K562 (cell line): ENCODE measurements around the gene ENC1. TPM values are rescaled to one million over a fixed set of nuclear protein-coding genes. Genes with fewer than 3 reads are reported as not detected.

Experiments
- BCL6 ChIP-seq: fragments of 250-450 bp; sonication (Bioruptor Pico); IDR thresholded peaks from 2 replicates; pipeline ENCODE4 v1.4.0; 2020
- FIP1L1 ChIP-seq: fragments of 200-400 bp; formaldehyde crosslinking; IDR thresholded peaks from 2 replicates; pipeline ENCODE4 v1.6.1; 2018; ENCODE audit warnings: mild to moderate bottlenecking, low read depth, low read length; ENCODE audit not compliant: poor library complexity, severe bottlenecking
- FOSL1 ChIP-seq: fragments of 200-800 bp; sonication (Bioruptor generic); conservative IDR thresholded peaks from 2 replicates; pipeline ENCODE4 v1.6.1; 2016; ENCODE audit warnings: missing genetic modification characterization, missing compliant biosample characterization
- HDAC8 ChIP-seq: fragments of 450-650 bp; IDR thresholded peaks from 2 replicates; pipeline ENCODE4 v1.6.1; 2016; ENCODE audit warnings: mild to moderate bottlenecking, missing genetic modification characterization, moderate library complexity, missing compliant biosample characterization
- LEF1 ChIP-seq: fragments of 450-650 bp; IDR thresholded peaks from 2 replicates; pipeline ENCODE4 v1.6.1; 2016; ENCODE audit warnings: mild to moderate bottlenecking
- NR3C1 ChIP-seq: sonication (generic); formaldehyde crosslinking; IDR thresholded peaks from 2 replicates; pipeline ENCODE4 v1.8.1; 2022; ENCODE audit warnings: missing genetic modification reagents
- POLR2AphosphoS5 ChIP-seq: IDR thresholded peaks from 2 replicates; pipeline ENCODE4 v1.6.1; 2011; ENCODE audit warnings: mild to moderate bottlenecking, low read depth, low read length, moderate library complexity; ENCODE audit not compliant: control insufficient read depth, insufficient read depth
- SMARCA5 ChIP-seq: fragments of 450-650 bp; IDR thresholded peaks from 2 replicates; pipeline ENCODE4 v1.6.1; 2016
- SREBF1 ChIP-seq: fragments of 150-350 bp; IDR thresholded peaks from 2 replicates; pipeline ENCODE4 v1.6.1; 2014; ENCODE audit warnings: antibody characterized with exemption, low read depth, low read length, borderline replicate concordance
- ZFP36 ChIP-seq: fragments of 150-350 bp; IDR thresholded peaks from 2 replicates; pipeline ENCODE4 v1.6.1; 2018; ENCODE audit warnings: low read length, low read depth; ENCODE audit not compliant: partially characterized antibody
- ZNF584 ChIP-seq: fragments of 200-800 bp; sonication (Bioruptor generic); IDR thresholded peaks from 2 replicates; pipeline ENCODE4 v1.6.1; 2016; ENCODE audit warnings: low read depth, mild to moderate bottlenecking, missing genetic modification characterization, missing compliant biosample characterization
- polyA plus RNA-seq, 8 experiments: library from polyadenylated mRNA; depleted of rRNA in 4 of 8; stranded (reverse) in 5 of 8; unstranded in 3 of 8; fragments of >200 nt; fragmentation: Nextera tagmentation in 2 of 8; fragmentation: Illumina TruSeq in 1 of 8; extraction: Ambion mirVana in 2 of 8; extraction: Trizol in 1 of 8; gene quantifications; 2 replicates each; pipeline versions ENCODE4 v1.2.1 to v1.2.3, GENCODE V29; 2011 to 2014; ENCODE audit warnings: inconsistent platforms in 1 of 8, missing spikeins in 1 of 8
- total RNA-seq, 7 experiments: library from RNA; depleted of rRNA in 6 of 7; stranded (reverse); fragments of >200 nt in 6 of 7; fragmentation: Illumina TruSeq in 2 of 7; extraction: Trizol in 2 of 7; gene quantifications; 2 replicates each; pipeline versions ENCODE4 v1.2.1 to v1.2.3, GENCODE V29; 2011 to 2021; ENCODE audit warnings: low replicate concordance in 1 of 7
- TF ChIP-seq, protein P1 (sequence below): sonication (generic); formaldehyde crosslinking; IDR thresholded peaks from 2 replicates; pipeline ENCODE4 v1.4.0; 2020; ENCODE audit warnings: mild to moderate bottlenecking, missing genetic modification reagents
- TF ChIP-seq, protein P2 (sequence below), 2 experiments: fragments of 450-650 bp; IDR thresholded peaks; 2 replicates each; pipeline ENCODE4 v1.6.1; 2016; ENCODE audit warnings: mild to moderate bottlenecking in 2 of 2, borderline replicate concordance in 1 of 2, low read depth in 1 of 2, moderate library complexity in 1 of 2
- TF ChIP-seq, protein P3 (sequence below), 2 experiments: IDR thresholded peaks in 1 of 2; conservative IDR thresholded peaks in 1 of 2; 2 replicates each; pipeline ENCODE4 v1.6.1; 2016; ENCODE audit warnings: low read depth in 2 of 2, mild to moderate bottlenecking in 1 of 2, missing compliant biosample characterization in 1 of 2, missing genetic modification characterization in 1 of 2, moderate library complexity in 1 of 2

Gene ENC1
- total and polyA plus RNA-seq, 9 of the 15 experiments (the other 6 are each of a cell fraction or from before 2014, with no cell fraction given): 0.17 to 3.2 (median 0.97) TPM

DNA sequence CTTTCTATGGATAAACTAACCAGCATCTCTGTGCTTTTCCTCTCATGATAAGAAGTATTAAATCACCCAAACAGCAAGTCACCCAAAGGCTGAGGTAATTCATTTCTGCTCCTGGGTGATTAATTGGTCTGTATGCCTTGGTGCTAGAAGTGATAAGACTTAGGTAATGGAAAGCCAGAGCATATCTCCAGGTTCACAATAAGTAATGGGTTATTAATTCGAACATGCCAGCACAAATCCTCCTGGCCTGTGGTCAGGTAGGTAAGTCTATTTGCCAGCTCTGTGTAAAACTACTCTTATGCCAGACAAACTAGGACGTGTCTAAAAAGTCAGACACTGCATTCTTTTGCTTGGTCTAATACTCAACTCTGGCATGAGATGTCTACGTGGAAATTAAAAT lies 11.2 kb upstream of the ENC1 start (continued):
- no peak for TF ChIP-seq SREBF1
- TF ChIP-seq, protein P1, sequence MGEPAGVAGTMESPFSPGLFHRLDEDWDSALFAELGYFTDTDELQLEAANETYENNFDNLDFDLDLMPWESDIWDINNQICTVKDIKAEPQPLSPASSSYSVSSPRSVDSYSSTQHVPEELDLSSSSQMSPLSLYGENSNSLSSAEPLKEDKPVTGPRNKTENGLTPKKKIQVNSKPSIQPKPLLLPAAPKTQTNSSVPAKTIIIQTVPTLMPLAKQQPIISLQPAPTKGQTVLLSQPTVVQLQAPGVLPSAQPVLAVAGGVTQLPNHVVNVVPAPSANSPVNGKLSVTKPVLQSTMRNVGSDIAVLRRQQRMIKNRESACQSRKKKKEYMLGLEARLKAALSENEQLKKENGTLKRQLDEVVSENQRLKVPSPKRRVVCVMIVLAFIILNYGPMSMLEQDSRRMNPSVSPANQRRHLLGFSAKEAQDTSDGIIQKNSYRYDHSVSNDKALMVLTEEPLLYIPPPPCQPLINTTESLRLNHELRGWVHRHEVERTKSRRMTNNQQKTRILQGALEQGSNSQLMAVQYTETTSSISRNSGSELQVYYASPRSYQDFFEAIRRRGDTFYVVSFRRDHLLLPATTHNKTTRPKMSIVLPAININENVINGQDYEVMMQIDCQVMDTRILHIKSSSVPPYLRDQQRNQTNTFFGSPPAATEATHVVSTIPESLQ (CRISPR knock-in tag): no peak
- TF ChIP-seq NR3C1: no peak
- TF ChIP-seq BCL6 (CRISPR knock-in tag): no peak
- TF ChIP-seq ZFP36: no peak
- no peak for TF ChIP-seq FIP1L1
- TF ChIP-seq FOSL1 (tag): no peak
- TF ChIP-seq LEF1: no peak
- TF ChIP-seq, protein P2, sequence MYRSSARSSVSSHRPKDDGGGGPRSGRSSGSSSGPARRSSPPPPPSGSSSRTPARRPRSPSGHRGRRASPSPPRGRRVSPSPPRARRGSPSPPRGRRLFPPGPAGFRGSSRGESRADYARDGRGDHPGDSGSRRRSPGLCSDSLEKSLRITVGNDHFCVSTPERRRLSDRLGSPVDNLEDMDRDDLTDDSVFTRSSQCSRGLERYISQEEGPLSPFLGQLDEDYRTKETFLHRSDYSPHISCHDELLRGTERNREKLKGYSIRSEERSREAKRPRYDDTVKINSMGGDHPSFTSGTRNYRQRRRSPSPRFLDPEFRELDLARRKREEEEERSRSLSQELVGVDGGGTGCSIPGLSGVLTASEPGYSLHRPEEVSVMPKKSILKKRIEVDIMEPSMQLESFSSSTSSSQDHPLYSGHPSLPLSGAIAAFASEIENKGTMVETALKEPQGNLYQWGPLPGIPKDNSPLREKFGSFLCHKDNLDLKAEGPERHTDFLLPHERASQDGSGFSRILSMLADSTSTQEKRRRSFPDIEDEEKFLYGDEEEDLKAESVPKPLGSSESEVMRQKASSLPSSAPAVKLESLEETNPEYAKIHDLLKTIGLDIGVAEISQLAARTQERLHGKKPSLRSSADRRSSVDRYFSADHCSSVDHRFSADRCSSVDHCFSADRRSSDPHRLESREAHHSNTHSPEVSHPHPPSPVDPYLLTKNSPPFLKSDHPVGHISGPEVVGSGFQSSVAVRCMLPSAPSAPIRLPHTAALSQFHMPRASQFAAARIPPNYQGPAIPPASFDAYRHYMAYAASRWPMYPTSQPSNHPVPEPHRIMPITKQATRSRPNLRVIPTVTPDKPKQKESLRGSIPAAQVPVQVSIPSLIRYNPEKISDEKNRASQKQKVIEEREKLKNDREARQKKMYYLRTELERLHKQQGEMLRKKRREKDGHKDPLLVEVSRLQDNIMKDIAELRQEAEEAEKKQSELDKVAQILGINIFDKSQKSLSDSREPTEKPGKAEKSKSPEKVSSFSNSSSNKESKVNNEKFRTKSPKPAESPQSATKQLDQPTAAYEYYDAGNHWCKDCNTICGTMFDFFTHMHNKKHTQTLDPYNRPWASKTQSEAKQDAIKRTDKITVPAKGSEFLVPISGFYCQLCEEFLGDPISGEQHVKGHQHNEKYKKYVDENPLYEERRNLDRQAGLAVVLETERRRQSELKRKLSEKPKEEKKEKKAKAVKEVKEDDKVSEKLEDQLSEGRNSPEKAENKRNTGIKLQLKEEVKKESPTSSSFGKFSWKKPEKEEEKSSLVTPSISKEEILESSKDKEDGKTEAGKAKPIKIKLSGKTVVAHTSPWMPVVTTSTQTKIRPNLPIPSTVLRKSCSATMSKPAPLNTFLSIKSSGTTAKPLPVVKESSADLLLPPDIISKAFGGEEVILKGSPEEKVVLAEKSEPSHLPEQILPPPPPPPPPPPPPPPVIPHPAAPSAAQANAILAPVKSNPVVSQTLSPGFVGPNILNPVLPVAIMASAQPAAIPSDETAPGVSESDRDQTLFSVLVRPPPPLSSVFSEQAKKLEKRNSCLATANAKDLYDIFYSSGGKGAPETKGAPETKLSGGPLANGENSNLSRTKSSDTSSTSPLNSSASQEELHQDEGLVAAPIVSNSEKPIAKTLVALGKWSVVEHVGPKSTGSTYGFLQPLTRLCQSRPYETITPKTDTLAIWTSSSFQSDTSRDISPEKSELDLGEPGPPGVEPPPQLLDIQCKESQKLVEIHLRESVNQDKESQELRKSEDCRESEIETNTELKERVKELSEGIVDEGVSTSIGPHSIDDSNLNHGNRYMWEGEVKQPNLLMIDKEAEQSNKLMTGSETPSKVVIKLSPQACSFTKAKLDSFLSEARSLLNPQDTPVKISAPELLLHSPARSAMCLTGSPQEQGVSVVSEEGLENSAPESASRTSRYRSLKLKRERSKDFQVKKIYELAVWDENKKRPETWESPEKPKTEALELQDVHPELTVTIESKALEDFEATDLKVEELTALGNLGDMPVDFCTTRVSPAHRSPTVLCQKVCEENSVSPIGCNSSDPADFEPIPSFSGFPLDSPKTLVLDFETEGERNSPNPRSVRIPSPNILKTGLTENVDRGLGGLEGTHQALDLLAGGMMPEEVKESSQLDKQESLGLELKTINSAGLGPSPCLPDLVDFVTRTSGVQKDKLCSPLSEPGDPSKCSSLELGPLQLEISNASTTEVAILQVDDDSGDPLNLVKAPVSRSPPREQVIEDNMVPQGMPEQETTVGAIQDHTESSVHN (IDR thresholded peaks at IDR 0.05; ENCODE audit: borderline replicate concordance in 1 of 2, low read depth in 1 of 2): no peak
- no peak for TF ChIP-seq SMARCA5
- TF ChIP-seq ZNF584 (CRISPR knock-in tag): no peak
- TF ChIP-seq, protein P3, sequence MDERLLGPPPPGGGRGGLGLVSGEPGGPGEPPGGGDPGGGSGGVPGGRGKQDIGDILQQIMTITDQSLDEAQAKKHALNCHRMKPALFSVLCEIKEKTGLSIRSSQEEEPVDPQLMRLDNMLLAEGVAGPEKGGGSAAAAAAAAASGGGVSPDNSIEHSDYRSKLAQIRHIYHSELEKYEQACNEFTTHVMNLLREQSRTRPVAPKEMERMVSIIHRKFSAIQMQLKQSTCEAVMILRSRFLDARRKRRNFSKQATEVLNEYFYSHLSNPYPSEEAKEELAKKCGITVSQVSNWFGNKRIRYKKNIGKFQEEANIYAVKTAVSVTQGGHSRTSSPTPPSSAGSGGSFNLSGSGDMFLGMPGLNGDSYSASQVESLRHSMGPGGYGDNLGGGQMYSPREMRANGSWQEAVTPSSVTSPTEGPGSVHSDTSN (CRISPR knock-in tag; IDR thresholded peaks at IDR 0.05; ENCODE audit: low read depth): no peak
- TF ChIP-seq, protein P3 (tag; conservative IDR thresholded peaks at IDR 0.05; ENCODE audit: low read depth): peak; percentile 92
- 0 out of 2 replicates have a peak, but pooled peaks have one; percentile 27 for TF ChIP-seq POLR2AphosphoS5
- no peak for TF ChIP-seq HDAC8 (tag)
